Stimulated activated CD8-positive, alpha-beta memory T cell treated with anti-CD3 and anti-CD28 coated beads, Interleukin-15, amount 100 ng/mL, for 24 hours (primary cell): Measurements from ENCODE around the gene COG7.
"Not testable (repeated sequence)": the region's sequence is repeated elsewhere in the genome, so short reads cannot be mapped to it uniquely, and the experiment has no call there.

Experiments used
- DNase-seq: peaks from one replicate; pipeline ENCODE4 v3.0.0-alpha.2; 2020; ENCODE audit warnings: low read depth

The COG7 gene

GRCh38 chr16:23384878-23385277 lies 68.1 kb downstream of the COG7 start:
- no peak for DNase-seq

GRCh38 chr16:23383881-23384280 lies 69.1 kb downstream of the COG7 start:
- DNase-seq: no peak

- DNase-seq: no peak
Observed at GRCh38 chr16:23382279-23382678, 70.7 kb downstream of the COG7 start.

GRCh38 chr16:23381702-23382101 lies 71.3 kb downstream of the COG7 start:
- DNase-seq: not testable (repeated sequence)

GRCh38 chr16:23380501-23380951 lies 72.5 kb downstream of the COG7 start:
- no peak for DNase-seq

GRCh38 chr16:23379707-23380106 lies 73.3 kb downstream of the COG7 start:
- DNase-seq: no peak

GRCh38 chr16:23378921-23379320 lies 74.1 kb downstream of the COG7 start:
- DNase-seq: no peak

GRCh38 chr16:23378256-23378655 lies 74.7 kb downstream of the COG7 start:
- DNase-seq: no peak

GRCh38 chr16:23377071-23377931 lies 75.7 kb downstream of the COG7 start:
- no peak for DNase-seq

- no peak for DNase-seq
Observed at GRCh38 chr16:23375643-23376042, 77.3 kb downstream of the COG7 start.

- DNase-seq: no peak
Observed at GRCh38 chr16:23374721-23375510, 78.1 kb downstream of the COG7 start.

- no peak for DNase-seq
Observed at GRCh38 chr16:23373436-23374219, 79.4 kb downstream of the COG7 start.

GRCh38 chr16:23371368-23371767 lies 81.6 kb downstream of the COG7 start:
- DNase-seq: no peak

- DNase-seq: no peak
Observed at GRCh38 chr16:23369416-23369815, 83.6 kb downstream of the COG7 start.

GRCh38 chr16:23368469-23368868 lies 84.5 kb downstream of the COG7 start:
- DNase-seq: no peak

- no peak for DNase-seq
Observed at GRCh38 chr16:23367988-23368387, 85.0 kb downstream of the COG7 start.

GRCh38 chr16:23367564-23367963 lies 85.4 kb downstream of the COG7 start:
- DNase-seq: no peak

- DNase-seq: not testable (repeated sequence)
Observed at GRCh38 chr16:23366341-23366740, 86.6 kb downstream of the COG7 start.

- DNase-seq: no peak
Observed at GRCh38 chr16:23365602-23366240, 87.3 kb downstream of the COG7 start.

- DNase-seq: no peak
Observed at GRCh38 chr16:23362460-23363317, 90.3 kb downstream of the COG7 start.
